Superior temporal gyrus (tissue), 1 donor: ENCODE data around the gene SPTSSA.
A peak's percentile ranks its signal among the peaks of the same experiment; 100 is the strongest.
"Not testable (repeated sequence)": the region's sequence is repeated elsewhere in the genome, so short reads cannot be mapped to it uniquely, and the experiment has no call there.

Experiments
- DNase-seq: peaks from one replicate; pipeline ENCODE4 v3.0.0-alpha.2; 2016; ENCODE audit errors: extremely low spot score

SPTSSA gene

GRCh38 chr14:34462132-34462893, at the start of gene SPTSSA:
Gene SPTSSA (minus strand): TSS chr14:34462240. CDS start chr14:34462207, 33 bp downstream.
- peak; percentile 86 for DNase-seq

GRCh38 chr14:34507884-34508283, 45.8 kb upstream of the SPTSSA start:
- no peak for DNase-seq

GRCh38 chr14:34507459-34507858, 45.4 kb upstream of the SPTSSA start:
- no peak for DNase-seq

- not testable (repeated sequence) for DNase-seq
Observed at GRCh38 chr14:34505124-34505491, 43.1 kb upstream of the SPTSSA start.

GRCh38 chr14:34504027-34504426, 42.0 kb upstream of the SPTSSA start:
- DNase-seq = not testable (repeated sequence)

- DNase-seq = no peak
Observed at GRCh38 chr14:34502545-34503225, 40.6 kb upstream of the SPTSSA start.

- no peak for DNase-seq
Observed at GRCh38 chr14:34502001-34502400, 40.0 kb upstream of the SPTSSA start.

GRCh38 chr14:34501004-34501580, 39.1 kb upstream of the SPTSSA start:
- no peak for DNase-seq

GRCh38 chr14:34498684-34499412, 36.8 kb upstream of the SPTSSA start:
- no peak for DNase-seq

- DNase-seq = peak; percentile 73
Observed at GRCh38 chr14:34496679-34497513, 34.9 kb upstream of the SPTSSA start.

- DNase-seq = no peak
Observed at GRCh38 chr14:34496007-34496678, 34.1 kb upstream of the SPTSSA start.

GRCh38 chr14:34489324-34489723, 27.3 kb upstream of the SPTSSA start:
- peak; percentile 18 for DNase-seq

- no peak for DNase-seq
Observed at GRCh38 chr14:34488528-34488927, 26.5 kb upstream of the SPTSSA start.

- no peak for DNase-seq
Observed at GRCh38 chr14:34484726-34485125, 22.7 kb upstream of the SPTSSA start.

- no peak for DNase-seq
Observed at GRCh38 chr14:34482463-34482862, 20.4 kb upstream of the SPTSSA start.

GRCh38 chr14:34479694-34480093, 17.7 kb upstream of the SPTSSA start:
- no peak for DNase-seq

- no peak for DNase-seq
Observed at GRCh38 chr14:34478261-34478660, 16.2 kb upstream of the SPTSSA start.

- not testable (repeated sequence) for DNase-seq
Observed at GRCh38 chr14:34476036-34476435, 14.0 kb upstream of the SPTSSA start.

- no peak for DNase-seq
Observed at GRCh38 chr14:34475163-34475562, 13.1 kb upstream of the SPTSSA start.

- DNase-seq = no peak
Observed at GRCh38 chr14:34474187-34474679, 12.2 kb upstream of the SPTSSA start.
